Ascending aorta (tissue), 2 donors: Measurements from ENCODE around the gene UBR1. TPM values are rescaled to one million over a fixed set of nuclear protein-coding genes. Genes with fewer than 3 reads are reported as not detected.
A peak's percentile ranks its signal among the peaks of the same experiment; 100 is the strongest.
"Not testable (repeated sequence)": the region's sequence is repeated elsewhere in the genome, so short reads cannot be mapped to it uniquely, and the experiment has no call there.

Experiments
- DNase-seq, 2 donors: peaks; one replicate each; pipeline ENCODE4 v3.0.0-alpha.2; 2019; ENCODE audit warnings: low spot score in 2 of 2
- H3K27ac ChIP-seq, 2 donors: fragments of 200-600 bp; sonication (generic); one replicate each; pipeline ENCODE4 v1.5.1; 2016 to 2017; ENCODE audit warnings: mild to moderate bottlenecking in 1 of 2
- H3K27me3 ChIP-seq: fragments of 200-600 bp; sonication (generic); one replicate; pipeline ENCODE4 v1.5.1; 2017
- H3K36me3 ChIP-seq, 2 donors: fragments of 200-600 bp; sonication (generic); one replicate each; pipeline ENCODE4 v1.5.1; 2016
- H3K4me1 ChIP-seq, 2 donors: fragments of 200-600 bp; sonication (generic); one replicate each; pipeline ENCODE4 v1.5.1; 2016 to 2017; ENCODE audit warnings: mild to moderate bottlenecking in 1 of 2
- H3K4me3 ChIP-seq, 2 donors: fragments of 200-600 bp; sonication (generic); one replicate each; pipeline ENCODE4 v1.5.1; 2016 to 2017; ENCODE audit warnings: mild to moderate bottlenecking in 1 of 2
- H3K9me3 ChIP-seq, 2 donors: fragments of 200-600 bp; sonication (generic); one replicate each; pipeline ENCODE4 v1.5.1; 2016
- intact Hi-C: fragments of 100-400 bp; cut with DNase I; formaldehyde crosslinking; loops from one replicate; pipeline ENCODE4 v1.15.1; 2023
- total RNA-seq: library from RNA; depleted of rRNA; stranded (reverse); fragments of >200 nt; gene quantifications from one replicate; pipeline ENCODE4 v1.1.0, GENCODE V29; 2016
- TF ChIP-seq, protein P1 (sequence below), 3 experiments: fragments of 200-600 bp in 2 of 3; fragments of 450-650 bp in 1 of 3; sonication (generic) in 2 of 3; IDR thresholded peaks; one replicate each; pipeline ENCODE4 v1.5.1; 2016 to 2019; ENCODE audit warnings: antibody characterized with exemption in 3 of 3, mild to moderate bottlenecking in 1 of 3, moderate library complexity in 1 of 3

Gene UBR1
- total RNA-seq, 1 donor from 2014 or later, result 8.2 TPM

DNA sequence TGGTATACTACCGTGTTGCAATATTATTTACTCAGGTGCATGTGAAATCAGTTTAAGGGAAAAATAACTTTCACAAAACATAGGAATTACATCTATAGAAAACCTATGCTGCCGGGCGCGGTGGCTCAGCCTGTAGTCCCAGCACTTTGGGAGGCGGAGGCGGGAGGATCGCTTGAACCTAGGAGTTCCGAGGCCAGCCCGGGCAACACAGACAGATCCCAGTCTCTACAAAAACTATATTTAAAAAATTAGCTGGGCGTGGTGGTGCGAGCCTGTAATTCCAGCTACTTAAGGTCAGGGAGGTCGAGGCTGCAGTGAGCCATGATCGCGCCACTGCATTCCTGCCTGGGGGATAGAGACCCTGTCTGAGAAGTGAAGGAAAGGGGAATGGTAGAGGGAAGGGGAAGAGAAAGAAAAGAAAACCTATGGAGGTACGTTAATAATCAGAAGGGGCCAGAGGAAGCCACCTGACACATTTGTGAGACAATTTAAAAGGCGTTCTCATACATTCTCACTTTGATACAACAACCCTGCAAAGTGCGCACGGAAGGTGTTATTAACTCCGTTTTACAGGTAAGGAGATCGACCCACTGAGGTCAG is 27.1 kb upstream of the UBR1 start:
- TF ChIP-seq, protein P1, sequence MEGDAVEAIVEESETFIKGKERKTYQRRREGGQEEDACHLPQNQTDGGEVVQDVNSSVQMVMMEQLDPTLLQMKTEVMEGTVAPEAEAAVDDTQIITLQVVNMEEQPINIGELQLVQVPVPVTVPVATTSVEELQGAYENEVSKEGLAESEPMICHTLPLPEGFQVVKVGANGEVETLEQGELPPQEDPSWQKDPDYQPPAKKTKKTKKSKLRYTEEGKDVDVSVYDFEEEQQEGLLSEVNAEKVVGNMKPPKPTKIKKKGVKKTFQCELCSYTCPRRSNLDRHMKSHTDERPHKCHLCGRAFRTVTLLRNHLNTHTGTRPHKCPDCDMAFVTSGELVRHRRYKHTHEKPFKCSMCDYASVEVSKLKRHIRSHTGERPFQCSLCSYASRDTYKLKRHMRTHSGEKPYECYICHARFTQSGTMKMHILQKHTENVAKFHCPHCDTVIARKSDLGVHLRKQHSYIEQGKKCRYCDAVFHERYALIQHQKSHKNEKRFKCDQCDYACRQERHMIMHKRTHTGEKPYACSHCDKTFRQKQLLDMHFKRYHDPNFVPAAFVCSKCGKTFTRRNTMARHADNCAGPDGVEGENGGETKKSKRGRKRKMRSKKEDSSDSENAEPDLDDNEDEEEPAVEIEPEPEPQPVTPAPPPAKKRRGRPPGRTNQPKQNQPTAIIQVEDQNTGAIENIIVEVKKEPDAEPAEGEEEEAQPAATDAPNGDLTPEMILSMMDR (IDR thresholded peaks at IDR 0.05), result no peak
- Histone ChIP-seq H3K27me3 (no peaks in the 10 kb centered on the region), H3K36me3 (peaks cover 9 to 12% of the 10 kb centered on the region in 2 donors), H3K4me3 (peak overlapping the region; percentile 80 to 83), H3K9me3 (no peaks in the 10 kb centered on the region), H3K4me1 (peaks cover 0 to 2% of the 10 kb centered on the region in 2 donors), H3K27ac (peak overlapping the region; percentile 77 to 91)
- DNase-seq, result no peak
- intact Hi-C loops, result loop anchor here (1.0 kb wide), 1 partner anchor 27 kb away; the partner anchor contains the start of gene UBR1

GRCh38 chr15:43128980-43129335 is 23.1 kb upstream of the UBR1 start:
- no peaks in the 10 kb centered on the region for H3K9me3 ChIP-seq
- TF ChIP-seq, protein P1 (IDR thresholded peaks at IDR 0.05), result no peak
- no peaks in the 10 kb centered on the region for H3K27me3 ChIP-seq
- no peaks in the 10 kb centered on the region for H3K36me3 ChIP-seq
- no peak overlapping the region for H3K4me3 ChIP-seq
- no peak overlapping the region for H3K27ac ChIP-seq
- peaks cover 0 to 2% of the 10 kb centered on the region in 2 donors for H3K4me1 ChIP-seq
- no peak for DNase-seq
- intact Hi-C loops, result no loop called here

DNA sequence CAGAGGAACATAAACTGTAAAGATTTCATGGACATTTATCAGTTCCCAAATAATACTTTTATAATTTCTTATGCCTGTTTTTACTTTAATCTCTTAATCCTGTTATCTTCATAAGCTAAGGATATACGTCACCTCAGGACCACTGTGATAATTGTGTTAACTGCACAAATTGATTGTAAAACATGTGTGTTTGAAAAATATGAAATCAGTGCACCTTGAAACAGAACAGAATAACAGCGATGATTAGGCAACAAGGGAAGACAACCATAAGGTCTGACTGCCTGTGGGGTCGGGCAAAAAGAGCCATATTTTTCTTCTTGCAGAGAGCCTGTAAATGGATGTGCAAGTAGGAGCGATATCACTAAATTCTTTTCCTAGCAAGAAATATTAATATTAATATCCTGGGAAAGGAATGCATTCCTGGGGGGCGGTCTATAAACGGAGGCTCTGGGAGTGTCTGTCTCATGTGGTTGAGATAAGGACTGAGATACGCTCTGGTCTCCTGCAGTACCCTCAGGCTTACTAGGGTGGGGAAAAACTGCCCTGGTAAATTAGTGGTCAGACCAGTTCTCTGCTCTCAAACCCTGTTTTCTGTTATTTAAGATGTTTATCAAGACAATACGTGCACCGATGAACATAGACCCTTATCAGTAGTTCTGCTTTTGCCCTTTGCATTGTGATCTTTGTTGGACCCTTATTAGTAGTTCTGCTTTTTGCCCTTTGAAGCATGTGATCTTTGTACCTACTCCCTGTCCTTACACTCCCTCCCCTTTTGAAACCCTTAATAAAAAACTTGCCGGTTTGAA is 22.5 kb upstream of the UBR1 start:
- H3K27ac ChIP-seq, H3K4me3 ChIP-seq, H3K9me3 ChIP-seq, intact Hi-C loops, DNase-seq, H3K36me3 ChIP-seq, H3K27me3 ChIP-seq, H3K4me1 ChIP-seq: not testable (repeated sequence)

- H3K27ac ChIP-seq, result no peak overlapping the region
- TF ChIP-seq, protein P1 (IDR thresholded peaks at IDR 0.05), result no peak
- no peaks in the 10 kb centered on the region for H3K36me3 ChIP-seq
- no peak for DNase-seq
- no peaks in the 10 kb centered on the region for H3K27me3 ChIP-seq
- H3K9me3 ChIP-seq, result no peaks in the 10 kb centered on the region
- H3K4me1 ChIP-seq, result peaks cover 0 to under 1% of the 10 kb centered on the region in 2 donors
- intact Hi-C loops, result no loop called here
- H3K4me3 ChIP-seq, result no peak overlapping the region
Observed at GRCh38 chr15:43127752-43128151, 21.9 kb upstream of the UBR1 start.

DNA sequence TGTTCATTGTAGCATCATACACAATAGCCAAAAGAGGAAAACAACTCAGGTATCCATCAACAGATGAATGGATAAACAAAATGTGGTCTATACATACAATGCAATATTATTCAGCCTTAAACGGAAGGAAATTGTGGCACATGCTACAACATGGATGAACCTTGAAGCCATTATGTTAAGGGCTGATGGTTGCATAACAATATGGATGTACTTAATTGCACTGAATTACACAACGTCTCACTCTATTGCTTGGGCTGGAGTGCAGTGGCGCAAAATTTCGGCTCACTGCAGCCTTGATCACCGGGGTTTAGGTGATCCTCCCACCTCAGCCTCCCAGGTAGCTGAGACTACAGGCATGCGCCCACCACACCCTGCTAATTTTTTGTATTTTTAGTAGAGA is 20.5 kb upstream of the UBR1 start:
- Histone ChIP-seq H3K36me3 (no peaks in the 10 kb centered on the region), H3K4me1 (peaks cover 0 to 5% of the 10 kb centered on the region in 2 donors), H3K27me3 (no peaks in the 10 kb centered on the region), H3K27ac (no peak overlapping the region), H3K9me3 (no peaks in the 10 kb centered on the region), H3K4me3 (no peak overlapping the region)
- TF ChIP-seq, protein P1 (IDR thresholded peaks at IDR 0.05), result no peak
- DNase-seq, result no peak
- intact Hi-C loops, result no loop called here

DNA sequence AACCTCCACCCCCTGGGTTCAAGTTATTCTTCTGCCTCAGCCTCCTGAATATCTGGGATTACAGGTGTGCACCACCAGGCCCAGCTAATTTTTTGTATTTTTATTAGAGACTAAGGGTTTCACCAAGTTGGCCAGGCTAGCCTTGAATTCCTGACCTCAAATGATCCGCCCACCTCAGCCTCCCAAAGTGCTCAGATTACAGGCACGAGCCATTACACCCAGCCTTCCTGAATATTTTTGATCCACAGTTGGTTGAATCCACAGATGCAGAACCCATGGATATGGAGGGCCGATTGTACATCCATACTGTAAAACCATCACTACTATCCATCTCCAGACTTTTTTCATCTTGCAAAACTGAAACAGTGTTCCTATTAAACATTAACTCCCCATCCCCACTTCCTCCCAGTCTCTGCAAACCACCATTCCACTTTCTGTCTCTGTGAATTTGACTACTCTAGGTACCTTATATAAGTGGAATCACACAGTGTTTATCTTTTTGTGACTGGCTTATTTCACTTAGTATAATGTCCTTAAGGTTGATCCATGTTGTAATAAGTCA is 19.3 kb upstream of the UBR1 start:
- H3K4me3 ChIP-seq, result no peak overlapping the region
- no peak for DNase-seq

More for the DNA sequence above, 19.3 kb upstream of the UBR1 start:
- Histone ChIP-seq H3K27me3 (no peaks in the 10 kb centered on the region), H3K36me3 (no peaks in the 10 kb centered on the region), H3K27ac (no peak overlapping the region), H3K9me3 (no peaks in the 10 kb centered on the region), H3K4me1 (peaks cover 0 to 5% of the 10 kb centered on the region in 2 donors)
- TF ChIP-seq, protein P1 (IDR thresholded peaks at IDR 0.05), result no peak
- intact Hi-C loops, result no loop called here
